ENCODE data around the gene RFC1. TPM values are rescaled to one million over a fixed set of nuclear protein-coding genes. Genes with fewer than 3 reads are reported as not detected.

The RFC1 gene
- total and polyA plus RNA-seq, 9 donors = 27.4 to 54.1 (median 42.2) TPM

- no peak for DNase-seq
- intact Hi-C loops (cut with DNase I) = no loop called here
- 94 to 98% (median 94%) methylated on average over 4 of the region's 4 CpGs for WGBS, 3 donors
Observed at GRCh38 chr4:39274503-39274902, 91.7 kb downstream of the RFC1 start.

GRCh38 chr4:39263895-39264294 lies 102.3 kb downstream of the RFC1 start:
- TF ChIP-seq CTCF (IDR thresholded peaks at IDR 0.05) = no peak
- no peak for TF ChIP-seq POLR2A (IDR thresholded peaks at IDR 0.05)
- TF ChIP-seq EP300 (IDR thresholded peaks at IDR 0.05) = no peak
- no peaks in the 10 kb centered on the region for H3K4me1 ChIP-seq (ENCODE audit: insufficient read depth)
- DNase-seq = no peak
- H3K36me3 ChIP-seq = no peaks in the 10 kb centered on the region
- H3K27ac ChIP-seq = no peak overlapping the region
- no peaks in the 10 kb centered on the region for H3K27me3 ChIP-seq
- WGBS, 3 donors = 82 to 90% (median 89%) methylated on average over 2 of the region's 2 CpGs
- intact Hi-C loops (cut with DNase I) = no loop called here
- no peaks in the 10 kb centered on the region for H3K9me3 ChIP-seq
- no peak overlapping the region for H3K4me3 ChIP-seq

More at GRCh38 chr4:39274503-39274902, 91.7 kb downstream of the RFC1 start:
- Histone ChIP-seq H3K4me1 (ENCODE audit: insufficient read depth) (no peaks in the 10 kb centered on the region), H3K36me3 (no peaks in the 10 kb centered on the region), H3K27me3 (no peaks in the 10 kb centered on the region), H3K4me3 (no peak overlapping the region), H3K27ac (no peak overlapping the region), H3K9me3 (no peaks in the 10 kb centered on the region)
- TF ChIP-seq POLR2A (IDR thresholded peaks at IDR 0.05) = no peak
- TF ChIP-seq CTCF (IDR thresholded peaks at IDR 0.05) = no peak
- no peak for TF ChIP-seq EP300 (IDR thresholded peaks at IDR 0.05)

- Histone ChIP-seq H3K36me3 (no peaks in the 10 kb centered on the region), H3K4me1 (ENCODE audit: insufficient read depth) (no peaks in the 10 kb centered on the region), H3K4me3 (no peak overlapping the region), H3K27me3 (no peaks in the 10 kb centered on the region), H3K27ac (no peak overlapping the region), H3K9me3 (no peaks in the 10 kb centered on the region)
- WGBS, 3 donors = 85 to 93% (median 93%) methylated on average over 4 of the region's 4 CpGs
- TF ChIP-seq EP300 (IDR thresholded peaks at IDR 0.05) (no peak), CTCF (IDR thresholded peaks at IDR 0.05) (no peak), POLR2A (IDR thresholded peaks at IDR 0.05) (no peak)
- DNase-seq = no peak
- intact Hi-C loops (cut with DNase I) = no loop called here
Observed at GRCh38 chr4:39259571-39260330, 106.4 kb downstream of the RFC1 start.

- intact Hi-C loops (cut with DNase I) = no loop called here
- Histone ChIP-seq H3K9me3 (no peaks in the 10 kb centered on the region), H3K36me3 (no peaks in the 10 kb centered on the region), H3K4me3 (no peak overlapping the region), H3K27ac (no peak overlapping the region), H3K27me3 (no peaks in the 10 kb centered on the region), H3K4me1 (ENCODE audit: insufficient read depth) (no peaks in the 10 kb centered on the region)
- 63 to 86% (median 73%) methylated on average over 2 of the region's 2 CpGs for WGBS, 3 donors
- DNase-seq = no peak
- no peak for TF ChIP-seq POLR2A (IDR thresholded peaks at IDR 0.05)
- no peak for TF ChIP-seq EP300 (IDR thresholded peaks at IDR 0.05)
- no peak for TF ChIP-seq CTCF (IDR thresholded peaks at IDR 0.05)
Observed at GRCh38 chr4:39256436-39256835, 109.7 kb downstream of the RFC1 start.

Measured in ovary (tissue), 9 donors.